Stimulated activated CD4-positive, alpha-beta T cell treated with anti-CD3 and anti-CD28 coated beads, Interleukin-1b, Interleukin-23, amount 100 ng/mL, for 48 hours (primary cell): Measurements from ENCODE around the gene KLRC4.
"Not testable (repeated sequence)": the region's sequence is repeated elsewhere in the genome, so short reads cannot be mapped to it uniquely, and the experiment has no call there.

Experiments
- DNase-seq: peaks from one replicate; pipeline ENCODE4 v3.0.0-alpha.2; 2020

KLRC4 gene

DNA sequence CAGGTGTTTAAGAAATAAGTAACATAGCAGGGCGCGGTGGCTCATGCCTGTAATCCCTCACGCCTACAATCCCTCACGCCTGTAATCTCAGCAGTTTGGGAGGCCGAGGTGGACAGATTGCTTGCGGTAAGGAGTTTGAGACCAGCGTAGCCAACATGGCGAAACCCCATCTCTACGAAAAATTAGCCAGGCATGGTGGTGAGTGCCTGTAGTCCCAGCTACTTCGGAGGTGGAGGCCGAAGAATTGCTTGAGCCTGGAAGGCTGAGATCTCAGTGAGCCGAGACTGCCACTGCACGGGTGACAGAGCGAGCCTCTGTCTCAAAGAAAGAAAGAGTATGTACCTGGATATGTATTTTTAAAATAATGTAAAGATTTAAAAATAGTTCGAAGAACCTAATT is 13.4 kb downstream of the KLRC4 start:
- not testable (repeated sequence) for DNase-seq

DNA sequence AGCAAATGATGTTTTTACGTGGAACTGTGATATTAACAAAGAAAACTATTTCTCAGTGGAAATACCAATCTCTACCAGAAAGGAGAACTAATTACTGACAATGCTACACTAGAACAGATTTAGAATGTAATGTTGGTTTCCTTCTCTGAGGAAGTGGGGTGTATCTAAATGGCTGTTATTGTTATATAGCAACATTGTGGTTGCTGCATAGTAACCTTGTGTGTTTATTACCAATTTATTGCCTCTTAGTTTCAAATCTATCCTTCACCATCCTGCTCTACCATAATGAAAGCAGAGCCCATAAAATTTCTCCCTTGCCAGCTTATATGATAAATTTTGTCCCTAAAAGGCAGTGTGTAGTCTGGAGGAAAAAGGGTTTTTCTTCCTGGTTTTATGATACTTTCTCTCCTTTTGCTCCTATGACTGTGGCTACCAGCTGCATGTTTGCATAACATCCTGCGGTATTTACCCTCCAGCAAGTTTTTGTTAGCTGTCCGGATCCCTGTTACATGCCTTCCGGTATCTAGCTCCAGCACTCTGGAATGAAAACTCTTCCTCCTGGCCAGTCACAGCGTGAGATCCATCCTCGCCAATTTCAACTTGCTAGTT is 14.1 kb downstream of the KLRC4 start:
- no peak for DNase-seq

DNA sequence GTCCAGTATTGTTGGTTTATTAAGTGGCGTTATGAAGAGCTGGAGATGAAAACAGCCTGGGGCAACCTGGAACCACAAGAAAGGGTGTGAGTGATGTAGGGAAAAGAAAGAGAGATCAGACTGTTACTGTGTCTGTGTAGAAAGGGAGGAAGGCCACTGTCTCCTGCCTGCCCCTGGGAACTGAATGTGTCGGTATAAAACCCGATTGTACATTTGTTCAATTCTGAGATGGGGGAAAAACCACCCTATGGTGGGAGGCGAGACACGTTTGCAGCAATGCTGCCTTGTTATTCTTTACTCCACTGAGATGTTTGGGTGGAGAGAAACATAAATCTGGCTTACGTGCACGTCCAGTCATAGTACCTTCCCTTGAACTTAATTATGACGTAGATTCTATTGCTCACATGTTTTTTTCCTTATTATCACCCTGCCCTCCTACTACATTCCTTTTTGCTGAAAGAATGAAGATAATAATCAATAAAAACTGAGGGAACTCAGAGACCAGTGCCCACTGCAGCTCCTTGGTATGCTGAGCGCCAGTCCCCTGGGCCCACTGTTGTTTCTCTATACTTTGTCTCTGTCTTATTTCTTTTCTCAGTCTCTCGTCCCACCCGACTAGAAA is 14.9 kb downstream of the KLRC4 start:
- DNase-seq: not testable (repeated sequence)

DNA sequence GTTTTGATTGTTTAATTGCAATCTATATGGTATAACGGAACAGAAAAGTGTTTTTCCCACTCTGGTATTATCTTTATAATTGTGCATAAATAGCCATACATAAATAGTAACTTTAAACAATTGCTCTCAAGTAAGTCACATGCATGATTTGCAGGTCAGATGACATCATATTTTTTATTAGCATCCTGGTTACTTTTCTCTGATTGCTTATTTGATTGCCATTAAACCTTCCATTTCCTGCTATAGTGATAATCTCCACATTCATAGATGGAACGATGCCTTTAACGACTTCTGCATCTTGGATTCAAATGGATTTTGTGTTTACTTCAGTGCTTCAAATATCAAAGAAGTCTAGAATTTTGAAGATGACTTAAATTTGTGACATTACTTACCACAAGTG is 16.3 kb downstream of the KLRC4 start:
- DNase-seq: no peak

DNA sequence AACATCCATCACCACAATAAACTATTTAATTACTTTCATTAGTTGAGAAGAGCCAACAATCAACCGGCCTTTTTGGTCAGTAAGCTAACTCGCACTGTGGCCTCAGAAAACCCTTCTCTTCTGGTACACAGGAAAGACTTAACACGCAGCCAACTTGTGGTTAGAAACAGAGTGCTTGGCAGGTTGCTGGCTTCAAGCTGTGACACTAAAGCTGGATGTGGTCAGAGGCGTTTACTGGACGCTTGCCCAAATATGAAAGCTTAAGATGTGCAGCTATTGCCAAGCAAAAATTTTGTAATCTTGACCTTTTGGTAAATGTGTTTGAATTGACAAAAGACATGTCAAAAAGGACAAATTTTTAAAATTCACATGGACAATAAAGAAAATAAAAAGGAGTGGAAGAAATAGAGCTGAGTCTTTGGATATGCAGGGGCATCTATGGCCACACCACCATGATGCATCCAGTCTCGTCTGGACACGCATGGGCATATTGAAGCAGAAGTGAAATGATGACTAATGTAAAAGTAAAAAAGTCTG is 17.1 kb downstream of the KLRC4 start:
- DNase-seq: no peak

DNA sequence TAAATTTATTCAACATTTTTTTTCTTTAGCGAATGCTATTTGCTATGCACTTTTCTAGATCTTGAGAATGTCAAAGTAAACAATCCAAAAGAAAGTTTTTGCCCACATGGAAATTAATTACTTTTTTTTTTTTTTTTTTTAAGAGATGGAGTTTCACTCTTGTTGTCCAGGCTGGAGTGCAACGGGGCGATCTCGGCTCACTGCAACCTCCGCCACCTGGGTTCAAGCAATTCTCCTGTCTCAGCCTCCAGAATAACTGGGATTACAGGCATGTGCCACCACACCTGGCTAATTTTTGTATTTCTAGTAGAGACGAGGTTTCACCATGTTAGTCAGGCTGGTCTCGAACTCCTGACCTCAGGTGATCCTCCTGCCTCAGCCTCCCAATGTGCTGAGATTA is 18.6 kb downstream of the KLRC4 start:
- DNase-seq: not testable (repeated sequence)

DNA sequence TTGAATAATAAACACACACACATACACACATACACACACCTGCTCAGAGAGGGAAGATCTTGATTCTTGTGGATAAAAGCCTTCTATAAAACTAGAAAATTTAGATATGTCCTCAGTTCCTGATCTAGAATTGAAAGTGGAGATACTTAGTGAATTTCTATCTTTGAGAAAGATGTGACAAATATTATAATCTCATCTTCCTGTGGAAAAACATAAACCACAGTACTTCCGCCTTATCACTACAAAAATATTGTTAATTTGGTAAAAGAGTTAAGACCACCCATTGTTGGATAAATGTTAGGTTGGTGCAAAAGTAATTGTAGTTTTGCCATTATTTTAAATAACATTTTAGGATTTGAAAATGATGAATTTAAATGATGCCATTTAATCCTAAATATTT is 19.7 kb downstream of the KLRC4 start, which contains the start of gene KLRK1:
TSS of gene KLRK1 (minus strand) at position 138 of the 400 bp plus-strand sequence. CDS start 1,231 bp downstream, outside the sequence.
- no peak for DNase-seq

DNA sequence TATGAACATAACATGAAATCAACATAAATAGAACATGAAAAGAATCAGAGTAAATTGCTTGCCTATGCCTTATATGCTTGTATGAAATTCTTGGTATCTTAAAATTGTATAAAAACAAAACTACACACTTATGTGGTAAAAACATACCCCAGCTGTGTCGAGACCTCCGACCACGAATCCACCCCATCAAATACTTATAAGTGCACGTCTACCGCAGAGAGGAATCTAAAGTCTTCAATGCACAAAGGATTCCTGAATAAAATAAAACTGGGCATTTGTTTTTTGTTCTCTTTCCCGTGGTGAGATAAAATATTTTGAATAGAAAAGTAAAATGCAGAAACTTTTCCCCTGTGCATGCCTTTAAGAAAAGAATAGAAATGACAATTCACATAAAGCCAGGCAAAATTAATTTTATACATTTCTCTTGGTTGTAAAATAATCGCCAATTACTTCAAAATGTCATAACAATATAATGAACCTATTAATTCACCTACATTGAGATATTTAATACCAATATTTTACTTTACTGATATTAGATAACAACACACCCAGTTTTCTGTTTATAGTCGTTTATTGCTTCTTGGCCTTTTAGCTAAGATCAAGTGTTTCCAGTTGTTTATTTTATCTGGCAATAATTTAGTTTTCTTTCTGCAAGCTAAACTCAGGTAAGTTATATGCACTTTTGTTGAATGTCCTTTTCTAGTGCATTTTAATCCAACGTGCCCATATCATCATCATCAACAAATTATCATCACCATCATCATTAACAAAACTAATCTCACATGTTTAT is 20.7 kb downstream of the KLRC4 start:
- no peak for DNase-seq

DNA sequence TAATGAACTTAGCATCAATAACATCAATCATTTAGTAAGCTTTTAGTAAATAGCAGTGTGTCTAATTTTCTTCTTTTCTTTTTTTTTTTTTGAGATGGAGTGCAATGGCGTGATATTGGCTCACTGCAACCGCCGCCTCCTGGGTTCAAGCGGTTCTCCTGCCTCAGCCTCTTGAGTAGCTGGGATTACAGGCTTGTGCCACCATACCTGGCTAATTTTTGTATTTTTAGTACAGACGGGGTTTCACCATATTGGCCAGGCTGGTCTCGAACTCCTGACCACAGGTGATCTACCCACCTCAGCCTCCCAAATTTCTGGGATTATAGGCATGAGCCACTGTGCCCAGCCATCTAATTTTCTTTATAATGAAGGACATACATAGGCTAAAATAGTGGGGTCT is 22.1 kb downstream of the KLRC4 start:
- DNase-seq: not testable (repeated sequence)

DNA sequence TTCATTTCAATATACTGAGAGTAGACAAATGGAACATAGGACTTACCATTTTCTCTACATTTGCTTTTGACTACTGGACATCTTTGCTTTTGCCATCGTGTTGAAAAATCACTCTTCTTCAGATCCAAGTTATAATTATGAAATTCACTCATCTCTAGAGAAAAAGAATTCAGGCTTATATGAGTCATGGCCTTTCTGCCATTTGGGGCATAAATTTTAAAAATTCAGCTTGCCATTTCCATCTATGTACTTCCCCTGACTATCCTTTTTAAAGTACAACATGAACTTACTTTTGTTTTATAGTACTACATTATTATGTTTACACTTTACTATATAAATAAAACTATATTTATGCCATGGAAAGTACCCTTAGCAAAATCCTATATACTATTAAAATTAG is 22.7 kb downstream of the KLRC4 start:
- no peak for DNase-seq

DNA sequence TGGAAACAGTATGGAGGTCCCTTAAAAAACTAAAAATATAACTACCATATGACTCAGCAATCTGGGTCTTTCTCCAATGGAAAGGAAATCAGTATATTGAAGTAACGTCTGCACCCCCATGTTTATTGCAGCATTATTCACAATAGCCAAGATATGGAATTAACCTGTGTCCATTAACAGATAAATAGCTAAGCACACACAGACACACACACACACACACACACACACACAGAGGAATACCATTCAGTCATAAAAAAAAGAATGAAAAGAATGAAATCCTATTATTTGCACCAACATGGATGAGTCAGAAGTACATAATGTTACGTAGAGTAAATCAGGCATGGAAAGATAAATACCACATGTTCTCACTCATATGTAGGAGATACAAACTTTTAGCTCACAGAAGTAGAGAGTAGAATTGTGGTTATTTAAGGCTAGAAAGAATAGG is 24.4 kb downstream of the KLRC4 start:
- no peak for DNase-seq

DNA sequence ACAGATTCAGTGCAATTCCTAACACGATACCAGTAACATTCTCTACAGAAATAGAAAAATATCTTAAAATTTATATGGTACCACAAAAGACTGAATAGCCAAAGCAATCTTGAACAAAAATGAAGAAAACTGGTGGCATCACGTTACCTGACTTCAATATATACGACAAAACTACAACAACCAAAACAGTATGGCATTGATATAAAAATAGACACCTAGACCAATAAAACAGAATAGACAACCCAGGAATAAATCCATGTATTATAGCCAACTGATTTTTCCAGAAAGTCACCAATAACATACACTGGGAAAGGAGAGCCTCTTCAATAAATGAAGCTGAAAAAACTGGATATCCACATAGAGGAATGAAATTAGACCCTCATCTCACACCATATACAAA is 25.4 kb downstream of the KLRC4 start:
- DNase-seq: no peak

DNA sequence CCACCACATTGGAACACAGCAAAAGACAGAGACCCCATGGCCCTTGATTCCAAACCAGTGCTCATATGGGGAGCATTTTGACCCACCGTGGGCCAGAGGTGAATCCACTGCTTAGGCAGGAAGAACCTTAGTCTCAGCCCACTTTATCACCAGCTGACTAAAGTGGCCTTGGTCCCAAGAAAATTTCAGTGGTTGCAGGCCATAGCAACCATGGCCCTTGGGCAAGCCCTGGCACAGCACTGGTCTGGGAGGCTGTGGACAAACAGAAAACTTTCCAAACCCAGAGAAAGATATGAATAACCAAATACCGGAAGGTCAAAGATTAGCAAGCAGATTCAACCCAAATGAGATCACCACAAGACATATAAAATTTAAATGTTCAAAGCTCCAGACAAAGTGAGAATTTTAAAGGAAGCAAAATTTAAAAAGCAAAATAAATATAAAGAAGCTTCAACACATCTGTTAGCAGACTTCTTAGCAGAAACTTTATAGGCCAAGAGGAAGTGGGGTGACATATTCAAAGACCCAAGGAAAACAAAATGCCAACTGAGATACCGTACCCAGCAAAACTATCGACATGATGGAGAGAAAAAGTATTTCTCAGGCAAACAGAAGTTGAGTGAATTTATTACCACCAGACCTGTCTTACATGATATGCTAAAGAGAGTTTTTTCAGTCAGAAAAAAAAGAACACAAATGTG is 27.5 kb downstream of the KLRC4 start:
- DNase-seq: no peak

DNA sequence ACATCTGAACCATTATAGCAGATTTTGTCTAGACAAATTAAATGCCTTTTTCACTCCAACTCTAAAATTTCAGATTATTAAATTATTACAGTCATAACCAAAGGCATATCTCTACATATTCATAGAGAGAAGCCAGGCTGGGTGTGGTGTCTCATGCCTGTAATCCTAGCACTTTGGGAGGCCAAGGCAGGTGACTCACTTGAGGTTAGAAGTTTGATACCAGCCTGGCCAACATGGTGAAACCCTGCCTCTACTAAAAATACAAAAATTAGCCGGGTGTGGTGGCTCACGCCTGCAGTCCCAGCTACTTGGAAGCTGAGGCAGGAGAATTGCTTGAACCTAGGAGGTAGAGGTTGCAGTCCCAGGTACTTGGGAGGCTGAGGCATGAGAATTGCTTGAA is 30.8 kb downstream of the KLRC4 start:
- DNase-seq: not testable (repeated sequence)

DNA sequence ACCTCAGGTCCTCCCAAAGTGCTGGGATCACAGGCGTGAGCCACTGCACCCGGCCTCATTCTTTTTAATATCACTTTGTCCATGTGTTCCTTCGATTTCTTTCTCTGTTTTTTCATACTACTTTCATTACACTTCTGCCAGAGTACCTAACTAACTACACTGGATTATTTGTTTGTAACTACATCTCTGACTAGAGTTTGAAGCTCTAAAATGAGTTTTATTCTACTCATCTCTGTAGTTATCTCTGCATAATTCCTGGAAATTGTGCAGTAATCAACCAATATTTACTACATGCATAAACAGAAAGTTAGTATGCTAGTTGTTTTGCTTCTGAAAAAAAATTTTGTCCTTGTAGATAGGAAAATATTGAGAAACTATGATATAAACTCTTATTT is 34.9 kb downstream of the KLRC4 start:
- DNase-seq: no peak

DNA sequence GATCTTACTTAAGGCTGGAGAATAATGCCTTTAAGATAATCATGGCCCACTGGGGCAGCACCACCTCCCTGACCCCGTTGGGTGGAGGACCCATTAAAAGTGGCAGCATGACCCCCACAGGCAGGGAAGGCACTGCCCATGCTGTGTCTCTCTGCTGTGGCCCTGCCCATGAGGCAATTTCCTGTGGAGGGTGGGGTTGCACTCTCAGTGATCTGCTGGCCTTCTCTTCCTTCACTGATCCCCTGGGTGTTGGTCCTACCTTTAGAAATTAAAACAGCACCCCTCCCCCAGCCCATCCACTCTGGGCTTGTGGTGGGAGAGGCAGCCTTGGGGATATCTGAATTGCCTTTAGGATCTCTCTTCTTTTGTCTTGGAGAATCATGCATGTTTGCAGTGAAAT is 37.0 kb downstream of the KLRC4 start:
- no peak for DNase-seq

DNA sequence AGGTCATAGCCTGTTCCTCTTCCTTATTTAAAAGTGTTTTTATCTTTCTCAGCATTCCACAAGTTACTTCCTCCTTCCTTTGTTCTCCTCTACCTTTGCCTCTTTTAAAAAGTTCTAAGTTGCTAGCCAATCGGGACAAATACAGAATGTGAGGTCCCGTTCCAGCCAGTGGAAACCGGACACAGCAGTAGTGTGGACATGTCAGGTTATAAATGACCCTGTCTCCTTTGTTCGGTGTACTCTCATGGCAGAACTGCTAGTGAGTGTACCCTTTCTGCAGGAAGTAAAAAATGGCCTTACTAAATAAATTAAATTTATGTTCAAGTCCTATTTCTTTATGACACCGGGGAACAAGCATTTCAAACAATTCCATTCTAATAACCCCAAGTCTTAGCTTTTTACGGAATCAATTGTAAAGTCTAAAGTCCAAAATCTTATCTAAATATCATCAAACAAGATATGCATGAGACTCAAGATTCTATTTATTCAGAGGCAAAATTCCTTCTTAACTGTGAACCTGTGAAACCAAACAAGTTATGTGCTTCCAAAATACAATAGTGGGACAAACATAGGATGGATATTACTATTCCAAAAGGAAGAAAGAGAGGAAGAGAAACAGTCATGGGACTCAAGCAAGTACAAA is 37.5 kb downstream of the KLRC4 start:
- DNase-seq: not testable (repeated sequence)

DNA sequence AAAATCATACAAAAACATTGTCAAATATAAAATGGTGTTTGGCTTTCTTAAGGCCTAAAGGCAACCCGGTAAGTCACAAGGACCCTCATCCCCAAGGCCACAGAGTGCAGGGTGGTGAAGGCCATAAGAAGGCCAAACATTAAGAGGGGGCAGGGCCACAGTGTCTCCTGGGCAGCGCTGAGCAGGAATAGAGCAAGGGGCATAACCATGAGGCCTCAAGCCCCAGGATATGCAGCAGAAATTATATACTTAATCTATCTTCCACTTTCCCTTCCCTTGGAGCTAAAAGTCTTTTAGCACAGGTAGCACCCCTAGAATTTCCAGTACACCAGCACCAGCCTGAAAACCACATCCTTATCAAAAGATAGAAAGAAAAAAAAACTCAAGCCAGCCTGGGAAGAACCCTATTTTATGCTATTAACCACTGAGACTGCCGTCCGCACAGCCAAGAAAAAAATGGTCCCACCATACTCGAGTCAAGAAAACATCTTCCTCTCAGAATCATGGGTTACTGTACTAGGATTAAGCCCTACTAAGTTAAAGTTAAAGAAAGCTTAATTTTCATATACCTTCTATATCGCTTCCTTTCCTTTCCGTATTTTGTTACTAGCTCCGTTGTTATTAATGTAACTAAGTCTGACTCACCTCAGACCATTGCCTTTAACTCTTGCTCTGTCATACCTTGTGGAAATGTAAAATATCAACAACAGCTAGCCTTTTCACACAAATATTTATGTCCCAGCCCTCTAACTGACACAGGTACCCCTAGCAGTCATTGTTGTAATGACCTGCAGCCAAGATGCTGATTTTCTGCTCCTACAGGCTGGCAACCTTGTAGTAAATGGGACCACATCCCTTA is 39.8 kb downstream of the KLRC4 start:
- DNase-seq: no peak

DNA sequence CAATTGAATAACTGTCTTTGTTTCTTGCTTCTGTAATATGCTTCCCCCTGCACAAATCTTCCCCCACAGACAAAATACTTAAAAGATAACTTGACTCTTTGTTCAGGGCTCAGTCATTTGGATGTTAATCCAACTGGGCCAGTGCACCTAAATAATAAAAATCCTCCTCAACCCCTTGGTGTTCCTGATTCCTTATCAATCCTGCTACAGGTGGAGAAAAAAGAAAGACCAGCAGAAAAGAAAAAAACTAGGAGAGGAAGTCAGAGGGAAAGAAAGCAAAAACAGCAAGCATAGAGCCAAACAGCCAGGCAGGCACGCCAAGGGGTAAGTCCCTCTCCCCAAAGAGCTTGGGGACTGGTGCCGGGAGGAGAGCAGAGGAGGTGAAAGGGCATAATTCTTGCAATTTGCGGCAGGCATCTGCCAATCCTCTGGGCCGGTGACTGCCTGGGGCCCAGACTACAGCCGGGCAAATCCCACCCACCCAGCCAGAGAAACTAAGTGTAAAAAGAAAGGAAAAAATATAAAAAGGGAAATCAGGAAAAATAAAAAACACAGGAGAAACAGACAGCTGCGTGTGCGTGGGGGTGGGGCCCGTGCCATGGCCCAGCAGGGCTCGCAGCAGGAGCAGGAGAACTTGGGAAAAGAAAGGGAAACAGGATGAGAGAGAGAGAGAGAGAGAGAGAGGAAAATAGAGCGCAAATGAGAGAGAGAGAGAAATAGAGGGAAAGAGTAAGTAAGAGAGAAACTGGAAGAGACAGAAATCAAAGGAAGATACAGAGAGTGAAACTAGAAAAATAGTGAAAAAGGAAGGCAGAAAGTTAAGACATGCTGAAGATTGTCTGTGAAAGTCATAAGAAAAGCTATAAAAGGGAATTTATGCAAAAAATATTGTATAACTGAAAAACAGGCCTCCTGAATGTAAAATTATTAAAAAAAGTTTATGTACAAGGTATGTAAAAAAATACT is 41.1 kb downstream of the KLRC4 start:
- no peak for DNase-seq

DNA sequence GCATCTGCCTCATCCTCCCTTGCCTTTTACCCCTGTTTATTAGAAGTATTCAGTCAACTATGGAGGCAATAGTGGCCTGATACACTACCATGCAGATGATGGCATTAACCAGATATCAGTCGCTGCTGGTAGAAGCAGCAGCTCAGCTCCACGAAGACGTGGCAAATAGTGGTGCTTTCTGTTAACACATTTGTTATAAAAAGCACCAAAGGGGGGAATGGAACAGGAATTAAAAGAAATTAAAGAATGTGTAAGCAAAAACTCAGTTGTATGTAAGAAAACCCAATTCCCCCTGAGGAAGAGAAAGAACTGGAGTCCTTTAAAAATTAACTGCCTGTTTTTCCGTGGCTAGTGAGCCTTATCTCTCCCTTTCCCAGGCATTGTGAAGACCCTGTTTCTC is 41.8 kb downstream of the KLRC4 start:
- DNase-seq: not testable (repeated sequence)
